Endothelial cell of umbilical vein (primary cell): ENCODE measurements around the gene CLIC1. TPM values are rescaled to one million over a fixed set of nuclear protein-coding genes. Genes with fewer than 3 reads are reported as not detected.

Source experiments
- BruUV-seq: library from RNA; stranded (reverse); fragments of 400-500 nt; replicated peaks from 2 replicates; lab custom pipeline; 2021; lab: Mats Ljungman, UMichigan
- CTCF ChIA-PET: fragments of 300-600, 350-600 bp; sonication (Branson Sonifier 250); formaldehyde crosslinking; loops from one replicate; lab custom pipeline; 2021; ENCODE audit warnings: antibody characterized with exemption, inconsistent platforms; lab: Charles Lee
- POLR2A ChIA-PET: fragments of 300-600, 350-600 bp; sonication (Branson Sonifier 250); formaldehyde crosslinking; loops from one replicate; lab custom pipeline; 2021; ENCODE audit warnings: antibody characterized with exemption, inconsistent platforms; lab: Charles Lee
- DNase-seq: peaks from one replicate; pipeline ENCODE4 v3.0.0-alpha.2; 2011; ENCODE audit warnings: low read depth, low spot score
- FAIRE-seq: peaks from 2 replicates; lab custom pipeline; 2011; peaks lifted over from hg19 to GRCh38; lab: Jason Lieb, UNC
- H2AFZ ChIP-seq: 2 replicates; pipeline ENCODE4 v1.6.0; 2012; ENCODE audit warnings: low read depth, low read length, control low read depth, inconsistent platforms
- H3K27ac ChIP-seq: 2 replicates; pipeline ENCODE4 v1.5.1; 2011; ENCODE audit warnings: low read depth, mild to moderate bottlenecking, control low read depth, low read length, moderate library complexity; ENCODE audit not compliant: insufficient read depth
- H3K27me3 ChIP-seq, 2 experiments: 2 replicates each; pipeline versions ENCODE4 v1.6.0 to v1.6.1; 2011; ENCODE audit warnings: low read length in 2 of 2, mixed read lengths in 1 of 2; ENCODE audit not compliant: control insufficient read depth in 2 of 2, insufficient read depth in 2 of 2
- H3K36me3 ChIP-seq, 2 experiments: 2 replicates in 1 of 2; 3 replicates in 1 of 2; pipeline ENCODE4 v1.5.1; 2011; ENCODE audit warnings: low read length in 2 of 2, mild to moderate bottlenecking in 1 of 2, moderate library complexity in 1 of 2; ENCODE audit not compliant: control insufficient read depth in 2 of 2, insufficient read depth in 2 of 2; ENCODE audit errors: extremely low read depth in 1 of 2
- H3K4me1 ChIP-seq: 3 replicates; pipeline ENCODE4 v1.5.1; 2011; ENCODE audit warnings: mild to moderate bottlenecking, low read length; ENCODE audit not compliant: control insufficient read depth, insufficient read depth; ENCODE audit errors: extremely low read depth
- H3K4me2 ChIP-seq: 2 replicates; pipeline ENCODE4 v1.6.1; 2011; ENCODE audit warnings: low read length, control low read depth, mixed read lengths; ENCODE audit not compliant: insufficient read depth
- H3K4me3 ChIP-seq, 3 experiments: fragments of 200-600 bp in 1 of 3; sonication (generic), shearing (Covaris generic) in 1 of 3; replicated peaks in 1 of 3; 2 replicates each; pipeline ENCODE4 v1.5.1; 2011 to 2016; ENCODE audit warnings: control low read depth in 3 of 3, low read length in 3 of 3, mild to moderate bottlenecking in 2 of 3, inconsistent platforms in 1 of 3, low read depth in 1 of 3, moderate library complexity in 1 of 3; ENCODE audit not compliant: insufficient read depth in 1 of 3
- H3K79me2 ChIP-seq: 2 replicates; pipeline ENCODE4 v1.6.0; 2012; ENCODE audit warnings: low read length, inconsistent platforms; ENCODE audit not compliant: control insufficient read depth, insufficient read depth
- H3K9ac ChIP-seq: replicated peaks from 2 replicates; pipeline ENCODE3; 2011; ENCODE audit warnings: low read length, control low read depth; ENCODE audit not compliant: insufficient read depth; ENCODE audit errors: extremely low read depth
- H3K9me1 ChIP-seq: replicated peaks from 3 replicates; pipeline ENCODE4 v1.6.0; 2011; ENCODE audit warnings: mild to moderate bottlenecking, low read length; ENCODE audit not compliant: control insufficient read depth, insufficient read depth; ENCODE audit errors: extremely low read depth
- H3K9me3 ChIP-seq: replicated peaks from 2 replicates; pipeline ENCODE4 v1.5.1; 2012; ENCODE audit warnings: low read length, inconsistent platforms; ENCODE audit not compliant: control insufficient read depth, insufficient read depth
- H4K20me1 ChIP-seq: replicated peaks from 2 replicates; pipeline ENCODE3; 2011; ENCODE audit warnings: mild to moderate bottlenecking, low read length; ENCODE audit not compliant: control insufficient read depth, insufficient read depth; ENCODE audit errors: extremely low read depth
- CTCF ChIP-seq, 2 donors: IDR thresholded peaks; 1 replicate in 1 of 2; 2 replicates in 1 of 2; pipeline ENCODE4 v1.5.1; 2011; ENCODE audit warnings: low read length in 2 of 2, mild to moderate bottlenecking in 2 of 2, moderate library complexity in 2 of 2, control low read depth in 1 of 2, inconsistent platforms in 1 of 2, low read depth in 1 of 2; ENCODE audit not compliant: insufficient read depth in 1 of 2; ENCODE audit errors: extremely low read depth in 1 of 2
- EZH2 ChIP-seq: IDR thresholded peaks from 2 replicates; pipeline ENCODE4 v1.6.1; 2012; ENCODE audit warnings: borderline replicate concordance, low read depth, mild to moderate bottlenecking, moderate library complexity, low read length, inconsistent platforms; ENCODE audit not compliant: severe bottlenecking
- FOS ChIP-seq: IDR thresholded peaks from 2 replicates; pipeline ENCODE4 v1.6.1; 2011; ENCODE audit warnings: mild to moderate bottlenecking, low read length, moderate library complexity, borderline replicate concordance; ENCODE audit not compliant: insufficient read depth
- GATA2 ChIP-seq: IDR thresholded peaks from 2 replicates; pipeline ENCODE4 v1.7.0; 2011; ENCODE audit warnings: low read depth, mild to moderate bottlenecking, moderate library complexity, mixed read lengths, low read length; ENCODE audit not compliant: insufficient read length, insufficient read depth
- JUN ChIP-seq: IDR thresholded peaks from 2 replicates; pipeline ENCODE4 v1.6.1; 2011; ENCODE audit warnings: borderline replicate concordance, low read depth; ENCODE audit not compliant: insufficient read length, insufficient read depth
- MAX ChIP-seq: IDR thresholded peaks from 2 replicates; pipeline ENCODE4 v1.6.1; 2011; ENCODE audit not compliant: insufficient read depth, insufficient read length
- MYC ChIP-seq: IDR thresholded peaks from one replicate; pipeline ENCODE4 v1.6.1; 2011; ENCODE audit warnings: mild to moderate bottlenecking, low read depth, low read length
- POLR2A ChIP-seq: IDR thresholded peaks from 2 replicates; pipeline ENCODE4 v1.6.1; 2012; ENCODE audit warnings: low read depth, mild to moderate bottlenecking, control low read depth, low read length
- POLR2AphosphoS5 ChIP-seq: IDR thresholded peaks from 2 replicates; pipeline ENCODE4 v1.6.1; 2012; ENCODE audit warnings: low read depth, mild to moderate bottlenecking, control low read depth, low read length, moderate library complexity; ENCODE audit not compliant: insufficient read depth
- dilution Hi-C: fragments of 300-500 bp; cut with MboI; formaldehyde crosslinking; loops from one replicate; pipeline ENCODE4 v1.15.0; 2019; ENCODE audit warnings: low sequenced_read_pairs; ENCODE audit not compliant: extremely low pct_ligation_motif_present
- intact Hi-C: fragments of 100-400 bp; cut with micrococcal nuclease; formaldehyde crosslinking; loops from one replicate; pipeline ENCODE4 v1.10.0; 2022
- polyA plus RNA-seq, 4 experiments: library from polyadenylated mRNA; depleted of rRNA in 3 of 4; stranded (reverse) in 3 of 4; unstranded in 1 of 4; fragments of >200 nt; gene quantifications; 2 replicates each; pipeline versions ENCODE4 v1.2.1 to v1.2.3, GENCODE V29; 2011 to 2012; ENCODE audit warnings: missing spikeins in 1 of 4
- total RNA-seq: library from RNA; stranded (reverse); gene quantifications from 2 replicates; pipeline ENCODE4 v1.2.3, GENCODE V29; 2021

The CLIC1 gene
- total and polyA plus RNA-seq, 2 donors (not counting 3 experiments of a cell fraction or from before 2014, with no cell fraction given) = 543 to 578 TPM

DNA sequence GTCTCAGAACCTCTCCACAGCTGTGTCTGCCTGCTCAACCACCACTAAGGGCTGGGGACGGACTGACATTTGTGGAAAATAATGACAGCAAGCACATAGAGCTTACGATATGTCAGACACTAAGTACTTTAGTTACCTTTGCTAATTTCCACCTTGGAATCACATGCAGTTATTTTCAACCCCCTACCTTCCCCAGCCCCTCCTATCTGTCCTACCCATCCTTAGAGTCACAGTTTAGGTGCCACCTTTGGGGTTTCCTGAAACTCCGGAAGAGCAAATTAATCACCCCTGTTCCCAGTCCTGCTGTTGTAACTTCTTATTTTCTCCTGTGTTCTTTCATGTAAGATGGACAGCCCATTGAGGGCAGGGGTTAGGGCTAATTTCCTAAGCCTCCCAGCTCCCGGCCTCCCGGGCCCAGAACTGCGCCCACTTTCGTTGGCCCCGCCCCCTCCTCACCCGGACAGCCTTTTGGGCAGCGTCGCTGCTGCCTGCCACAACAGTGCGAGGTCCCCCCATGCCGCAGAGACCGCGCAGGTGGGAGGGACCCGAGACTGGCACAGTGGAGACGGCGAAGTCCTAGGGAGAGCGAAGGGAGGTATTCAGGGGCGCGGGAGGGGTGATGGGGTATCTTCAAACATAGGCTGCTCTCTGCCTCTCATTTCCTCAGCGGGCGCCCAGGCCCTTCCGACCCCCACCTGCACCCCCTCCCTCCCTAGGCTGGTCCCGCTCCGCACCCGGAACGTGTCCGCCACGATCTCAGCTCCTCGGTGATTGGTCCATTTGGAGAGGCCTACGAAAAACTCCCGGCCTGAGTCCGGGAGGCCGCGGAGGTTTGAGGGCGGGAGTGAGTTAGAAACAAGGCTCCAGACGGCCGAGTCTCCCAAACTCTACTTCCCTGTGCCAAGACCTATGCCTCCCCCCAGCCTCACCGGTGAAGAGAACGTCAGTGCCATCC is 8.3 kb downstream of the CLIC1 start:
- H3K27me3 ChIP-seq = no peaks in the 10 kb centered on the region
- H3K9ac ChIP-seq = no peak overlapping the region
- CTCF ChIA-PET = interaction anchor here (1.0 to 5.4 kb wide), 3 partner anchors 25 to 68 kb away, joined by 3 to 42 read pairs (median 4); partner anchors contain the start of genes ABHD16A and VARS1
- H3K4me2 ChIP-seq = no peak overlapping the region
- peaks cover 28% of the 10 kb centered on the region for H3K4me1 ChIP-seq
- H4K20me1 ChIP-seq = no peaks in the 10 kb centered on the region
- FAIRE-seq = no peak
- peak overlapping the region in 1 of 3 experiments; percentile 94 for H3K4me3 ChIP-seq
- no peaks in the 10 kb centered on the region for H3K9me3 ChIP-seq
- H3K79me2 ChIP-seq = peaks cover 2% of the 10 kb centered on the region
- intact Hi-C loops = no loop called here
- H3K9me1 ChIP-seq = no peaks in the 10 kb centered on the region
- BruUV-seq = no TSS peak
- TF ChIP-seq MYC = no peak
- TF ChIP-seq JUN = no peak
- no peak for TF ChIP-seq POLR2AphosphoS5
- TF ChIP-seq EZH2 = no peak
- TF ChIP-seq MAX = no peak
- no peak for TF ChIP-seq CTCF (IDR thresholded peaks at IDR 0.05; ENCODE audit: extremely low read depth in 1 of 2, insufficient read depth in 1 of 2, low read depth in 1 of 2, low read length in 2 of 2)
- no peak for TF ChIP-seq FOS
- TF ChIP-seq GATA2 = no peak
- no peak for TF ChIP-seq POLR2A
- H3K36me3 ChIP-seq = peaks cover 19 to 26% of the 10 kb centered on the region in 2 experiments
- no peak for DNase-seq
- H3K27ac ChIP-seq = no peak overlapping the region
- dilution Hi-C loops = no loop called here
- H2AFZ ChIP-seq = no peak overlapping the region
- POLR2A ChIA-PET = interaction anchor here (1.0 kb wide), 1 partner anchor 25 kb away, joined by 3 read pairs; the partner anchor contains the start of gene ABHD16A
